Keratinocyte (primary cell): ENCODE measurements around the gene TTLL8. TPM values are rescaled to one million over a fixed set of nuclear protein-coding genes. Genes with fewer than 3 reads are reported as not detected.

ENCODE experiments used
- DNase-seq: peaks from one replicate; pipeline ENCODE4 v3.0.0-alpha.2; 2011; ENCODE audit warnings: low read depth, missing footprints, low spot score
- FAIRE-seq: peaks from 2 replicates; lab custom pipeline; 2011; peaks lifted over from hg19 to GRCh38; lab: Jason Lieb, UNC
- H2AFZ ChIP-seq: 2 replicates; pipeline ENCODE4 v1.6.0; 2012; ENCODE audit warnings: low read length, control low read depth, inconsistent platforms; ENCODE audit not compliant: control insufficient read depth
- H3K27ac ChIP-seq: 2 replicates; pipeline ENCODE4 v1.5.1; 2011; ENCODE audit warnings: low read length; ENCODE audit not compliant: control insufficient read depth, insufficient read depth
- H3K27me3 ChIP-seq: 3 replicates; pipeline ENCODE4 v1.6.0; 2011; ENCODE audit warnings: low read length; ENCODE audit not compliant: control insufficient read depth, insufficient read depth; ENCODE audit errors: extremely low read depth
- H3K36me3 ChIP-seq, 2 experiments: 2 replicates in 1 of 2; 3 replicates in 1 of 2; pipeline ENCODE4 v1.5.1; 2011; ENCODE audit warnings: low read length in 2 of 2, mild to moderate bottlenecking in 1 of 2; ENCODE audit not compliant: control insufficient read depth in 2 of 2, insufficient read depth in 2 of 2; ENCODE audit errors: extremely low read depth in 1 of 2
- H3K4me1 ChIP-seq: 3 replicates; pipeline ENCODE4 v1.5.1; 2011; ENCODE audit warnings: low read length; ENCODE audit not compliant: control insufficient read depth, insufficient read depth; ENCODE audit errors: extremely low read depth
- H3K4me2 ChIP-seq: 3 replicates; pipeline ENCODE4 v1.6.0; 2011; ENCODE audit warnings: low read depth, low read length; ENCODE audit not compliant: control insufficient read depth, insufficient read depth; ENCODE audit errors: extremely low read depth
- H3K4me3 ChIP-seq, 3 experiments: fragments of 200-600 bp in 1 of 3; sonication (generic) in 1 of 3; 2 replicates in 2 of 3; 3 replicates in 1 of 3; pipeline ENCODE4 v1.5.1; 2011 to 2016; ENCODE audit warnings: low read length in 3 of 3, mild to moderate bottlenecking in 3 of 3, control low read depth in 2 of 3, inconsistent platforms in 1 of 3, low read depth in 1 of 3, mixed read lengths in 1 of 3, mixed run types in 1 of 3, moderate library complexity in 1 of 3; ENCODE audit not compliant: control insufficient read depth in 2 of 3, insufficient read depth in 2 of 3; ENCODE audit errors: extremely low read depth in 1 of 3
- H3K79me2 ChIP-seq: 2 replicates; pipeline ENCODE4 v1.6.0; 2012; ENCODE audit warnings: low read length; ENCODE audit not compliant: control insufficient read depth, insufficient read depth
- H3K9ac ChIP-seq: 3 replicates; pipeline ENCODE4 v1.6.0; 2011; ENCODE audit warnings: low read length; ENCODE audit not compliant: control insufficient read depth, insufficient read depth; ENCODE audit errors: extremely low read depth
- H3K9me1 ChIP-seq: 3 replicates; pipeline ENCODE4 v1.6.0; 2011; ENCODE audit warnings: low read length; ENCODE audit not compliant: control insufficient read depth, insufficient read depth; ENCODE audit errors: extremely low read depth
- H3K9me3 ChIP-seq: 2 replicates; pipeline ENCODE4 v1.5.1; 2012; ENCODE audit warnings: low read depth, low read length; ENCODE audit not compliant: control insufficient read depth
- H4K20me1 ChIP-seq: 3 replicates; pipeline ENCODE4 v1.6.0; 2011; ENCODE audit warnings: low read length; ENCODE audit not compliant: control insufficient read depth, insufficient read depth; ENCODE audit errors: extremely low read depth
- CTCF ChIP-seq, 3 experiments: IDR thresholded peaks in 1 of 3; conservative IDR thresholded peaks in 1 of 3; optimal IDR thresholded peaks in 1 of 3; 2 replicates in 2 of 3; 3 replicates in 1 of 3; pipeline versions ENCODE3 to v1.5.1; 2011; ENCODE audit warnings: low read length in 3 of 3, mild to moderate bottlenecking in 3 of 3, moderate library complexity in 2 of 3, control low read depth in 1 of 3, inconsistent platforms in 1 of 3; ENCODE audit not compliant: insufficient read depth in 2 of 3; ENCODE audit errors: extremely low read depth in 1 of 3
- EZH2 ChIP-seq: IDR thresholded peaks from one replicate; pipeline ENCODE4 v1.6.1; 2012; ENCODE audit warnings: inconsistent platforms, mild to moderate bottlenecking, low read length, moderate library complexity
- dilution Hi-C: fragments of 300-500 bp; cut with MboI; formaldehyde crosslinking; loops from one replicate; pipeline ENCODE4 v1.7.0; 2020; ENCODE audit warnings: low sequenced_read_pairs; ENCODE audit not compliant: extremely low pct_ligation_motif_present
- polyA plus RNA-seq, 5 experiments: library from polyadenylated mRNA; depleted of rRNA in 3 of 5; stranded (reverse) in 3 of 5; stranded (forward) in 1 of 5; unstranded in 1 of 5; fragments of >200 nt; gene quantifications; 1 replicate in 1 of 5; 2 replicates in 3 of 5; 3 replicates in 1 of 5; pipeline versions ENCODE4 v1.2.1 to v1.2.3, GENCODE V29; 2011 to 2012; ENCODE audit warnings: missing spikeins in 2 of 5, low read depth in 1 of 5, low replicate concordance in 1 of 5

The TTLL8 gene
- polyA plus RNA-seq, 1 donor (not counting 4 experiments of a cell fraction or from before 2014, with no cell fraction given) = not detected

GRCh38 chr22:50098052-50098451 lies 40.0 kb upstream of the TTLL8 start:
- H3K36me3 ChIP-seq = no peaks in the 10 kb centered on the region
- TF ChIP-seq EZH2 (no peak), CTCF (optimal IDR thresholded peaks at IDR 0.05 in 1 of 3, IDR thresholded peaks at IDR 0.05 in 1 of 3, conservative IDR thresholded peaks at IDR 0.05 in 1 of 3; ENCODE audit: extremely low read depth in 1 of 3, insufficient read depth in 2 of 3, low read length in 3 of 3) (no peak)
- no peaks in the 10 kb centered on the region for H4K20me1 ChIP-seq
- dilution Hi-C loops = no loop called here
- H3K4me1 ChIP-seq = peaks cover 1% of the 10 kb centered on the region
- no peak overlapping the region for H3K27ac ChIP-seq
- H3K4me2 ChIP-seq = no peak overlapping the region
- FAIRE-seq (no peak), DNase-seq (no peak)
- H3K4me3 ChIP-seq = no peak overlapping the region
- peaks cover 2% of the 10 kb centered on the region for H3K9me3 ChIP-seq
- H3K9ac ChIP-seq = no peak overlapping the region
- no peaks in the 10 kb centered on the region for H3K9me1 ChIP-seq
- H3K79me2 ChIP-seq = no peaks in the 10 kb centered on the region
- H2AFZ ChIP-seq = no peak overlapping the region
- H3K27me3 ChIP-seq = peaks cover 4% of the 10 kb centered on the region

DNA sequence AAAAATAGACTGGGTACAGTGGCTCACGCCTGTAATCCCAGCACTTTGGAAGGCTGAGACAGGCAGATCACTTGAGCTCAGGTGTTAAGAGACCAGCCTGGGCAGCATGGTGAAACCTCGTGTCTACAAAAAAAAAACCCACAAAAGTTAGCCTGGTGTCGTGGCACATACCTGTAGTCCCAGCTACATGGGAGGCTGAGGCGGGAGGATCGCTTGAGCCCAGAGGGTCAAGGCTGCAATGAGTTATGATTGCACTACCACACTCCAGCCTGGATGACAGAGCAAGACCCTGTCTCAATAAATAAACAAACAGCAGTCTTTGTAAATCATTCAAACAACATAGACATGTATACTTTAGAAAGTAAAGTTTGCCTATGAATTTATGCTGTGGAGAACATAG lies 34.2 kb upstream of the TTLL8 start:
- no peaks in the 10 kb centered on the region for H4K20me1 ChIP-seq
- no peaks in the 10 kb centered on the region for H3K4me1 ChIP-seq
- no peak overlapping the region for H2AFZ ChIP-seq
- H3K9ac ChIP-seq = no peak overlapping the region
- H3K79me2 ChIP-seq = no peaks in the 10 kb centered on the region
- no peaks in the 10 kb centered on the region for H3K27me3 ChIP-seq
- no peaks in the 10 kb centered on the region for H3K36me3 ChIP-seq
- no peak overlapping the region for H3K4me3 ChIP-seq
- no peak for DNase-seq
- no peak overlapping the region for H3K4me2 ChIP-seq
- dilution Hi-C loops = no loop called here
- H3K9me1 ChIP-seq = no peaks in the 10 kb centered on the region
- no peak overlapping the region for H3K27ac ChIP-seq
- no peak for FAIRE-seq
- peaks cover under 1% of the 10 kb centered on the region for H3K9me3 ChIP-seq
- TF ChIP-seq EZH2 = no peak
- no peak for TF ChIP-seq CTCF (optimal IDR thresholded peaks at IDR 0.05 in 1 of 3, IDR thresholded peaks at IDR 0.05 in 1 of 3, conservative IDR thresholded peaks at IDR 0.05 in 1 of 3; ENCODE audit: extremely low read depth in 1 of 3, insufficient read depth in 2 of 3, low read length in 3 of 3)
